ENCODE data around the gene RABGGTA.
"Not testable (repeated sequence)": the region's sequence is repeated elsewhere in the genome, so short reads cannot be mapped to it uniquely, and the experiment has no call there.

The RABGGTA gene

GRCh38 chr14:24240110-24240918 lies 31.1 kb downstream of the RABGGTA start:
- DNase-seq (ENCODE audit: low spot score): no peak

GRCh38 chr14:24238527-24239037 lies 32.8 kb downstream of the RABGGTA start:
- no peak for DNase-seq (ENCODE audit: low spot score)

GRCh38 chr14:24238123-24238522 lies 33.3 kb downstream of the RABGGTA start:
- DNase-seq (ENCODE audit: low spot score): no peak

- DNase-seq (ENCODE audit: low spot score): no peak
Observed at GRCh38 chr14:24237463-24237955, 33.9 kb downstream of the RABGGTA start.

- DNase-seq (ENCODE audit: low spot score): no peak
Observed at GRCh38 chr14:24236689-24237462, 34.5 kb downstream of the RABGGTA start.

- no peak for DNase-seq (ENCODE audit: low spot score)
Observed at GRCh38 chr14:24235804-24236688, 35.4 kb downstream of the RABGGTA start.

- DNase-seq (ENCODE audit: low spot score): no peak
Observed at GRCh38 chr14:24234095-24235005, 37.0 kb downstream of the RABGGTA start.

- no peak for DNase-seq (ENCODE audit: low spot score)
Observed at GRCh38 chr14:24233538-24233866, 37.9 kb downstream of the RABGGTA start.

GRCh38 chr14:24232645-24233537 lies 38.5 kb downstream of the RABGGTA start, which contains the start of gene GMPR2:
Gene GMPR2, plus strand, starts transcription at chr14:24232929. Its CDS starts 325 bp downstream, at chr14:24233254.
- peak; percentile 61 for DNase-seq (ENCODE audit: low spot score)

- peak; percentile 94 for DNase-seq (ENCODE audit: low spot score)
Observed at GRCh38 chr14:24232121-24232644, 39.2 kb downstream of the RABGGTA start, which contains the start of gene NEDD8. Gene NEDD8, minus strand, starts transcription at chr14:24232367. Its CDS starts 100 bp downstream, at chr14:24232267.

- no peak for DNase-seq (ENCODE audit: low spot score)
Observed at GRCh38 chr14:24231263-24232120, 39.9 kb downstream of the RABGGTA start.

GRCh38 chr14:24228902-24229301 lies 42.5 kb downstream of the RABGGTA start:
- DNase-seq (ENCODE audit: low spot score): no peak

- DNase-seq (ENCODE audit: low spot score): no peak
Observed at GRCh38 chr14:24226473-24226872, 44.9 kb downstream of the RABGGTA start.

GRCh38 chr14:24224618-24225071 lies 46.8 kb downstream of the RABGGTA start:
- no peak for DNase-seq (ENCODE audit: low spot score)

GRCh38 chr14:24222987-24223386 lies 48.4 kb downstream of the RABGGTA start:
- not testable (repeated sequence) for DNase-seq (ENCODE audit: low spot score)

GRCh38 chr14:24219521-24219920 lies 51.9 kb downstream of the RABGGTA start:
- DNase-seq (ENCODE audit: low spot score): no peak

- no peak for DNase-seq (ENCODE audit: low spot score)
Observed at GRCh38 chr14:24219080-24219479, 52.3 kb downstream of the RABGGTA start.

- not testable (repeated sequence) for DNase-seq (ENCODE audit: low spot score)
Observed at GRCh38 chr14:24216876-24217275, 54.5 kb downstream of the RABGGTA start.

Measured in COLO829 (cell line).